ENCODE data around the gene CFAP54. TPM values are rescaled to one million over a fixed set of nuclear protein-coding genes. Genes with fewer than 3 reads are reported as not detected.

The CFAP54 gene
- total RNA-seq, 2 experiments from 2014 or later, result 0.26 to 0.52 TPM

DNA sequence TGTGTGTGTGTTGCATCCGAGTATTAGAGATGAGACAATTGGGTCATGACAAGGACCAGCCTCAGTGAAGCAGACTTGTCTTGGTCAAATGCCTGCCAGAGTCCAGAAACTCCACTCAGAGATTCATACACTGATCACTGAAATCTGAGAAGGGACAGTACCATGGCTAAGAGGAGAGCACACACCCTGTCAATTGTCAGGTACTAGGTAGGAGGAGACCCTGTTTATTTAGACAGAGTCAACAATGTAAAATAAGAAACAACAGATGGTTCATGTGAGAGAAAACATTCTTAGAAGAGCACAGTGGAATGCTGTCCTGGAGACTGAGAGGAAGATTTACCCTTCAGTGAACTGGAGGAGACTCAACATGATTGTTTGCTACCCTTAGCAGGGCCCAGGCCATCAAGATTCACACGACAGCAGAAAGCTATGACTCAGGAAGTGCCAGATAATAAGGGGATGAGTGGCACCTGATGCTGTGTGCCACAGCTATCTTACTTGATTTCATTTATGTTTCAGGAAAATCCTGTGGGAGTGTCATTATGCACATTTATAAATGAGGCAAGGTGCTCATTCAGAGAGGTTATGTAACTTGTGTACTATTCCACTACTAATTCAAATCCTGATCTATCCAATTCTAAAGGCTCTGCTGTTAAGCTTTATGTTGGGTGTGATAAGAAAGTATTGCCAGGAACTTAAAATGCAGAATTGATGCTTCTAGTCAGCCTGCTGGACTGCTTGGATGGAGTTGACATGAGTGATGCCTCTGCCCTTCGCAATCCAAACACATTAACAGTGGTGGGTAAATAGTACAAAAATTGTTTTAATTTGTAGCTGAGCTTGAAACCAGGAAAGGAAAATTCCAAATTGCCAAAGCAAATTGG lies 281.1 kb downstream of the CFAP54 start:
- no peak overlapping the region for H3K4me3 Mint-ChIP-seq
- no peak for DNase-seq
- no peaks in the 10 kb centered on the region for H3K9me3 Mint-ChIP-seq
- no peaks in the 10 kb centered on the region for H3K36me3 Mint-ChIP-seq
- no peak overlapping the region for H3K27ac Mint-ChIP-seq
- no peaks in the 10 kb centered on the region for H3K27me3 Mint-ChIP-seq
- no peaks in the 10 kb centered on the region for H3K4me1 Mint-ChIP-seq

GRCh38 chr12:96773031-96773430 lies 283.7 kb downstream of the CFAP54 start:
- Mint-ChIP-seq H3K9me3 (no peaks in the 10 kb centered on the region), H3K4me3 (no peak overlapping the region), H3K36me3 (no peaks in the 10 kb centered on the region), H3K4me1 (no peaks in the 10 kb centered on the region), H3K27ac (no peak overlapping the region), H3K27me3 (no peaks in the 10 kb centered on the region)
- DNase-seq, result no peak

GRCh38 chr12:96774496-96775256 lies 285.3 kb downstream of the CFAP54 start:
- H3K27ac Mint-ChIP-seq, result no peak overlapping the region
- H3K27me3 Mint-ChIP-seq, result no peaks in the 10 kb centered on the region
- no peaks in the 10 kb centered on the region for H3K9me3 Mint-ChIP-seq
- DNase-seq, result no peak
- no peaks in the 10 kb centered on the region for H3K36me3 Mint-ChIP-seq
- H3K4me3 Mint-ChIP-seq, result no peak overlapping the region
- no peaks in the 10 kb centered on the region for H3K4me1 Mint-ChIP-seq

DNA sequence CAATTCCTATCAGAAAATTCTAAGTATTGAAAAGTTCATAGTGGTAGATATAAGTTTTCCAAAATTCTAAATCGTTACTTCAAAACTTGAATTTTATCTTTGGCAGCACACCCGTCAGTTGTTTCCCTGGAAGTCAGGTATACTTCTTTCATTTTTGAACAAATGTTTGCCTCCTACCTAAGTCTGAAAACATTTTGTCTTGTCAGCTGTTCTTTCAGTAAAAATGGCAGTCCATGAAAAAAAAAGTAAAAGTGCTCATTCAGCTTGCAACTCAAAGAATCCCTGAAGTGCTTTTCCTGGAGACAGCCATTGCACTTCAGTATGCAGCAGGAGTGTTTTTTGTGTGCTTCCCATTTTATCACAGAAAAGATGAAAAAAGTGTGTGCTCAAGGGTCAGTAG lies 287.5 kb downstream of the CFAP54 start:
- Mint-ChIP-seq H3K9me3 (no peaks in the 10 kb centered on the region), H3K27ac (no peak overlapping the region), H3K4me1 (no peaks in the 10 kb centered on the region), H3K4me3 (no peak overlapping the region), H3K36me3 (no peaks in the 10 kb centered on the region), H3K27me3 (no peaks in the 10 kb centered on the region)
- DNase-seq, result no peak

- H3K4me1 Mint-ChIP-seq, result no peaks in the 10 kb centered on the region
- no peak overlapping the region for H3K4me3 Mint-ChIP-seq
- H3K36me3 Mint-ChIP-seq, result no peaks in the 10 kb centered on the region
- no peaks in the 10 kb centered on the region for H3K9me3 Mint-ChIP-seq
- H3K27me3 Mint-ChIP-seq, result no peaks in the 10 kb centered on the region
- no peak overlapping the region for H3K27ac Mint-ChIP-seq
- DNase-seq, result no peak
These were observed 291.0 kb downstream of the CFAP54 start for GRCh38 chr12:96780330-96780729.

DNA sequence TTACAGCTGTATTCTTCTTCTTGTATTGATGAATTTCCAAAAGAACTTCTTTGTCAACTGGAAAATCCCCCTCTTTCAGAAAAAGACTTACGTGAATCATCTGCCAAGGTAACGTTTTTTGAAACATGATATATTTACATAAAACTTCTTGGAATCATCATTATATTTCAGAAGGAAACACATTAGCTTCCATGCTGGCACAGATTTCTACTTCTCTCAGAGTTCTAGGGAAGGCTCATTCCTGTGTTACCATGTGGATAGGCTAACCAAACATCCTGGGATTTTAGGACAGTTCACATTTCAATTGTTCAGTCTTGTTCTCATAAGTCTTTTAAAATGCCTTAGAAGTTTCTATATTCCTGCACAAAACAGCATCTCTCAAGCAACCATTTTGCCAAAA lies 297.4 kb downstream of the CFAP54 start:
- H3K4me1 Mint-ChIP-seq, result no peaks in the 10 kb centered on the region
- H3K36me3 Mint-ChIP-seq, result no peaks in the 10 kb centered on the region
- H3K27ac Mint-ChIP-seq, result no peak overlapping the region
- H3K9me3 Mint-ChIP-seq, result no peaks in the 10 kb centered on the region
- no peak for DNase-seq
- H3K4me3 Mint-ChIP-seq, result no peak overlapping the region
- H3K27me3 Mint-ChIP-seq, result no peaks in the 10 kb centered on the region

DNA sequence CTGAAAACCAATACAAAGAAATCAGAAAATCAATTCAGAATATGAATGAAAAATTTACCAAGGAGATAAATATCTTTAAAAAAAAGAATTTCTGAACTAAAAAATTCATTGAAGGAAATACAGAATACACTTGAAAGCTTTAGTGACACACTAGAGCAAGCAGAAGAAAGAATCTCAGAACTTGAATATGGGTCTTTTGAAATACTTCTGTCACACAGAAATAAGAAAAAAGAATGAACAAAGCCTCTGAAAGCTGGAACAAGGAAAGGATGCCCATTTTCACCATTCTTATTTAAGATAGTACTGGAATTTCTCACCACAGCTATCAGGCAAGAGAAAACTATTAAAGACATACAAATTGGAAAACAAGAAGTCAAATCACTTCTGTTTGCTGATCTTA lies 314.6 kb downstream of the CFAP54 start:
- no peaks in the 10 kb centered on the region for H3K4me1 Mint-ChIP-seq
- peaks cover 4% of the 10 kb centered on the region for H3K27me3 Mint-ChIP-seq
- H3K4me3 Mint-ChIP-seq, result no peak overlapping the region
- DNase-seq, result no peak
- no peaks in the 10 kb centered on the region for H3K36me3 Mint-ChIP-seq
- no peak overlapping the region for H3K27ac Mint-ChIP-seq
- H3K9me3 Mint-ChIP-seq, result peaks cover 8% of the 10 kb centered on the region

DNA sequence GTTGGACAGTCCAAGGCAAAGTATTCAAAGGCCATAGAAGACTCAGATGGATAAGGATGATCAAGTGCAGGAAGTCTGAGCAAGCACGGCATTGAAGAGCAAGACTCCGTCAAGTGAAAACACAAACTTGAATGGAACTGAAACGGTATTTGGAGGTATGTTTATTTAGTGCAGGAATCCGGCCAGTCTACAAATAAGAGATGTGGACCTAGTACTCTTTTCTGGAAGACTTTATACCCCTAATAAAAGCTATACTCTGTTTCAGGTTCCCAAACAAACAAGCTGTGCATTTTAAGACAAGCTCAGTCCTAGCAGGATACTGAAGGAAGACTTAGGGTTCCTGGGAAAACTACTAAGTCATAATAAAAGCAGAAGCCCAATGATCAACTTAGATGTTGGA lies 316.9 kb downstream of the CFAP54 start:
- H3K27ac Mint-ChIP-seq, result no peak overlapping the region
- no peak for DNase-seq
- peaks cover 8% of the 10 kb centered on the region for H3K9me3 Mint-ChIP-seq
- H3K4me3 Mint-ChIP-seq, result no peak overlapping the region
- H3K4me1 Mint-ChIP-seq, result no peaks in the 10 kb centered on the region
- H3K36me3 Mint-ChIP-seq, result no peaks in the 10 kb centered on the region
- H3K27me3 Mint-ChIP-seq, result no peaks in the 10 kb centered on the region

GRCh38 chr12:96807741-96808140 lies 318.4 kb downstream of the CFAP54 start:
- no peaks in the 10 kb centered on the region for H3K4me1 Mint-ChIP-seq
- no peak overlapping the region for H3K4me3 Mint-ChIP-seq

GRCh38 chr12:96808587-96808986 lies 319.2 kb downstream of the CFAP54 start:
- Mint-ChIP-seq H3K4me1 (no peaks in the 10 kb centered on the region), H3K27ac (no peak overlapping the region), H3K9me3 (peaks cover 5% of the 10 kb centered on the region), H3K27me3 (no peaks in the 10 kb centered on the region), H3K36me3 (no peaks in the 10 kb centered on the region), H3K4me3 (no peak overlapping the region)
- no peak for DNase-seq

More at GRCh38 chr12:96807741-96808140, 318.4 kb downstream of the CFAP54 start:
- no peak overlapping the region for H3K27ac Mint-ChIP-seq
- H3K27me3 Mint-ChIP-seq, result no peaks in the 10 kb centered on the region
- peaks cover 8% of the 10 kb centered on the region for H3K9me3 Mint-ChIP-seq
- no peaks in the 10 kb centered on the region for H3K36me3 Mint-ChIP-seq
- no peak for DNase-seq

GRCh38 chr12:96809522-96809921 lies 320.1 kb downstream of the CFAP54 start:
- peaks cover 1% of the 10 kb centered on the region for H3K9me3 Mint-ChIP-seq
- no peaks in the 10 kb centered on the region for H3K36me3 Mint-ChIP-seq
- H3K27me3 Mint-ChIP-seq, result no peaks in the 10 kb centered on the region
- H3K27ac Mint-ChIP-seq, result no peak overlapping the region
- no peak for DNase-seq
- H3K4me3 Mint-ChIP-seq, result no peak overlapping the region
- no peaks in the 10 kb centered on the region for H3K4me1 Mint-ChIP-seq

DNA sequence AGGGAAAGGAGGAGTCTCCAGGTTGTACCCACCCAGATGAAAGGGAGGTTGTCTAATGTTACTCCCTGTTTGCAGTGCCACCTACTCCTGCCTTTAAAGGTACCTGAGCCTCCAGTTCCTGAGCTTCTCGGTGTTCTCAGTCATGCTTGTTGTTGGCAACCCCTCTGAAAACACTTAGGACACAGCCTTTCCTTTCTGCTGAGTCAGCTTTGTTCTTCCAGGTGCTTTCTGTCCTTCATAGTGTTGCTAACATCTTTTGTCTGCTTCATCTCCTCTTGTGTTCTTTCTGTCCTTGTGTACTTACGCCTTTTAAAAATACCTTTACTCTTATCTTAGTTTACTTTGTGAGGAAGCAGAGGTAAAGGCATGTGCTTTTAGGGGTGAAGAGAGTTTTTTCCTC lies 320.7 kb downstream of the CFAP54 start:
- Mint-ChIP-seq H3K27me3 (no peaks in the 10 kb centered on the region), H3K4me3 (no peak overlapping the region), H3K4me1 (no peaks in the 10 kb centered on the region), H3K27ac (no peak overlapping the region), H3K9me3 (peaks cover 1% of the 10 kb centered on the region), H3K36me3 (no peaks in the 10 kb centered on the region)
- DNase-seq, result no peak

- Mint-ChIP-seq H3K9me3 (no peaks in the 10 kb centered on the region), H3K27me3 (no peaks in the 10 kb centered on the region), H3K4me1 (no peaks in the 10 kb centered on the region), H3K27ac (no peak overlapping the region), H3K36me3 (no peaks in the 10 kb centered on the region), H3K4me3 (no peak overlapping the region)
- no peak for DNase-seq
These were observed 321.1 kb downstream of the CFAP54 start for GRCh38 chr12:96810477-96810876.

DNA sequence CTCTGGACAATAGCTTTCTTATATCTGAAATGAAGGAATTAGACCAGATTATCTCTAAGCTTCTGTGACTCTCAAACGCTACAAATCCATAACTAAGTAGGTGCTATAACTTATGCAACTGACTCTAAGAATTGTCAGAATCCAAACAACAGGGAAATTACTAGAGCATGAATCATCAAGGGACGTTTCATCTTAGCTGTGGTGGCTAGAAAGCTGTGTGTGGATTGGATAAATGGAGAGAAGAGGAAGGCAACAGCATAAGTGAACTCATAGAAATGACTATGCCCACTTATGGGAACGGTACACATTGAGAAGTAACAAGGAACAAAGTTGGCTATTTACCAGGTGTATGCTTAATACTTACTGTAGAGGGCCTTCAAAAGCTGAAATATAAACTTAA lies 321.7 kb downstream of the CFAP54 start:
- Mint-ChIP-seq H3K27ac (no peak overlapping the region), H3K4me3 (no peak overlapping the region)

GRCh38 chr12:96812153-96812552 lies 322.8 kb downstream of the CFAP54 start:
- Mint-ChIP-seq H3K4me1 (no peaks in the 10 kb centered on the region), H3K4me3 (no peak overlapping the region), H3K27ac (no peak overlapping the region), H3K9me3 (no peaks in the 10 kb centered on the region), H3K36me3 (no peaks in the 10 kb centered on the region), H3K27me3 (no peaks in the 10 kb centered on the region)
- DNase-seq, result no peak

More for the DNA sequence above, 321.7 kb downstream of the CFAP54 start:
- Mint-ChIP-seq H3K4me1 (no peaks in the 10 kb centered on the region), H3K27me3 (no peaks in the 10 kb centered on the region), H3K36me3 (no peaks in the 10 kb centered on the region), H3K9me3 (no peaks in the 10 kb centered on the region)
- no peak for DNase-seq
